Measurements from ENCODE around the gene PON1.

The PON1 gene

DNA sequence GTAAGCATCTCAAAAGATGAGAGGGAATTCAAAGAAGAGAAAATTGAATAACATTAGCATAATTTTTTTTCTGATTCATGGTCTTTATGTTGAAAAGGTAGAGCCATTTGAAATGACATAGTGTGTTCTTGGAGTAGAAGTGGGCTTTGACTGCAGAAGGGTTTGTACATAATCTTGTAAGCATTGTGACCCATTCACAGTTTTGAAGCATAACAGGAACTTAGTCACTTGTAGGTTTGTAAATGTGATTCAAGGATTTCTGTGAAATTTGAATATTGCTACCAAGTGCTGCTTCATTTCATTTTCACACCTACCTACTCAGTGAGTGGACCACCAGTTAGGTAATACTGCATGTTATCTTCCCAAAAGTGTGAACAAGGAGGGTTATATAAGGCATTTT, 68.6 kb downstream of the PON1 start:
- DNase-seq (ENCODE audit: low read depth), result no peak
- TF ChIP-seq, protein P1, sequence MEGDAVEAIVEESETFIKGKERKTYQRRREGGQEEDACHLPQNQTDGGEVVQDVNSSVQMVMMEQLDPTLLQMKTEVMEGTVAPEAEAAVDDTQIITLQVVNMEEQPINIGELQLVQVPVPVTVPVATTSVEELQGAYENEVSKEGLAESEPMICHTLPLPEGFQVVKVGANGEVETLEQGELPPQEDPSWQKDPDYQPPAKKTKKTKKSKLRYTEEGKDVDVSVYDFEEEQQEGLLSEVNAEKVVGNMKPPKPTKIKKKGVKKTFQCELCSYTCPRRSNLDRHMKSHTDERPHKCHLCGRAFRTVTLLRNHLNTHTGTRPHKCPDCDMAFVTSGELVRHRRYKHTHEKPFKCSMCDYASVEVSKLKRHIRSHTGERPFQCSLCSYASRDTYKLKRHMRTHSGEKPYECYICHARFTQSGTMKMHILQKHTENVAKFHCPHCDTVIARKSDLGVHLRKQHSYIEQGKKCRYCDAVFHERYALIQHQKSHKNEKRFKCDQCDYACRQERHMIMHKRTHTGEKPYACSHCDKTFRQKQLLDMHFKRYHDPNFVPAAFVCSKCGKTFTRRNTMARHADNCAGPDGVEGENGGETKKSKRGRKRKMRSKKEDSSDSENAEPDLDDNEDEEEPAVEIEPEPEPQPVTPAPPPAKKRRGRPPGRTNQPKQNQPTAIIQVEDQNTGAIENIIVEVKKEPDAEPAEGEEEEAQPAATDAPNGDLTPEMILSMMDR (conservative IDR thresholded peaks at IDR 0.05; ENCODE audit: control insufficient read depth, insufficient read depth, low read depth, low read length), result no peak
- no peak overlapping the region for H3K4me3 ChIP-seq (ENCODE audit: control insufficient read depth, low read depth, low read length)

DNA sequence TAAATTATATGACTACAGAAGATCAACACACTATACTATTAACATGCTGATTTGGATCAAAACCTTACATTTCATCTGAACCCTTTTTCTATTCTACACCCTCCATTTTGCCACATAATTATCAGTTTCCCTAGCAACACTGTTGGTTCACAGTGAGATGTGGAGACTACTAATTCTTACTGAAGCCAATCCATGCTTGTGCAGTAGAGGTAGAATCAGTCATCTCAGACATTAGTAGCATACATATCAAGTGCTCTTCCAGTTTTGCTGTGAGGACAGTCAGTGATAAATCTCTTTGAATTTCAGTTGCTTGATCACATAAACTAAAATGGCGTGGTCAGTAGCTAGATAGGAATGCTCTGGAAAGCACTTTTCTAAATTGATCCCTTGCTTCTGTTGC, 70.3 kb downstream of the PON1 start:
- no peak overlapping the region for H3K4me3 ChIP-seq (ENCODE audit: control insufficient read depth, low read depth, low read length)
- TF ChIP-seq, protein P1 (conservative IDR thresholded peaks at IDR 0.05; ENCODE audit: control insufficient read depth, insufficient read depth, low read depth, low read length), result no peak
- no peak for DNase-seq (ENCODE audit: low read depth)

DNA sequence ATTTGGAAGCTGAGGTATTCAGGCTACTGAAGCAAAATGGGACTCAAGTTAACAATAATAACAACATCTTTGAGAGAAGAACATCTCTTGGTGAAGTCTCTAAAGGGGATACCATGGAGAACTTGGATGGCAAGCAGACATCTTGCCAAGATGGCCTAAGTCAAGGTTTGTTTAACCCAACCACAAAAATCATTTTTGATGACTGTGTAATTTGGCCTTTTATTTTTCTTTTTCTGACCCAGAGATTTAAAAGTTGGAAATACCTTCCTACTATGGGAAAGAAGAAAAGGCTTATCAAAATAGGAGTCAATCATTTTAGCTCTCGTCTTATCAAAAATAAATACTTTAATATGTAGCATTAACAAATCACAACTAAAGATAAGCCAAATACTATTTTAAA, 72.4 kb downstream of the PON1 start:
- DNase-seq (ENCODE audit: low read depth), result no peak
- TF ChIP-seq, protein P1 (conservative IDR thresholded peaks at IDR 0.05; ENCODE audit: control insufficient read depth, insufficient read depth, low read depth, low read length), result no peak
- no peak overlapping the region for H3K4me3 ChIP-seq (ENCODE audit: control insufficient read depth, low read depth, low read length)

DNA sequence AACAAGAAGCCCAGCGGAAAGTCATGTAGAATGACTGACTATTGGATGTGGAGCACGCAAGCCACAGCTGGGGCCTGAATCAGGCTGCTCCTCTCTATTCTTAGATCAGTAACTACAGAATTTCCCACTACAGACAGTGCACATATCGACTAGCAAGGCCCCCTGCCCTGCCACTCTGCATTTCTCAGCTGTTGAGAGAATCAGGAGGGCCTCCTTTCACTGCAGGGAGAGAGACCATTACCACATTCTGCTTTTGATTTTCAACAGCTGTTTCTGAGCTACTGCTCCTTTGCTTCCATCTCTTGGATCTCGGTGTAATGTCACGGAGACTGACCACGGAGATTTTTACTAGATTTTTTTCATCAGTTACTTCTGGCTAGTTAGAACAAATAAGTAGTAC, 73.8 kb downstream of the PON1 start:
- TF ChIP-seq, protein P1 (conservative IDR thresholded peaks at IDR 0.05; ENCODE audit: control insufficient read depth, insufficient read depth, low read depth, low read length), result no peak
- DNase-seq (ENCODE audit: low read depth), result no peak
- H3K4me3 ChIP-seq (ENCODE audit: control insufficient read depth, low read depth, low read length), result no peak overlapping the region

Measured in fibroblast of mammary gland (primary cell).